GM21619 (cell line): ENCODE data around the gene GRIK5.

Source experiments
- ATAC-seq: cut with Tn5 transposase; IDR thresholded peaks from one replicate; pipeline ENCODE4 v1.9.1; 2021; ENCODE audit not compliant: unreplicated experiment

Gene GRIK5

DNA sequence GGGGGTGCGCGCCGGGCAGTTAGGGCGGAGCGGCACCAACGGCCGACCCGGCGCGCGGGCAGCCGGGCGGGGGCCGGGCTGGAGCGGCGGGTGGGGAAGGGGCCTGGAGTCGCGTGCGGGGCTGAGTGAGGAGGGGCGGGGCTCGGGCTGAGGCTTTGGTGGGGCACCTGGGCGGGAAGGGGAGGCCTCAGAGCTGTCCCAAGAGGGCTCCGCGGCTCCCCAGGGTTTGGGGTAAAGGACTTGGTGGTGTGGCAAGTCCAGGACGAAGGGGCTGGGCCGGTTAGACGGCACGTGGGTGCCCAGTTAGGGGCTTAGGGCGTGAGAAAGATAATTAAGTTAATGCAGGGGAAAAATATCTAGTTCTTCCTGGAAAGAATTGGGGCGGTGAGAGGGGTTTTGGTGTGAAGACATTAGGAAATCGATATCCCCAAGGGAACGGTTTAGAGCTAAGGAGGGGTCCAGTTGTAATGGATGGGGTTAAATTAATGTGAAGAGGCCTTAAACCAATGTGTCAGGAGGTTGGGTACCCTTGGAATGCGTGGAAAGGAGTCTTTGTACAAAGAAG is 6.5 kb upstream of the GRIK5 start:
- ATAC-seq: no peak

- peak; percentile 90 for ATAC-seq
Measured at GRCh38 chr19:42075616-42076379, 5.8 kb upstream of the GRIK5 start, which contains the start of gene ZNF574. Gene ZNF574 (plus strand): TSS chr19:42076166. CDS start chr19:42078607, 2,441 bp downstream.

GRCh38 chr19:42075364-42075615 is 5.3 kb upstream of the GRIK5 start:
- no peak for ATAC-seq

DNA sequence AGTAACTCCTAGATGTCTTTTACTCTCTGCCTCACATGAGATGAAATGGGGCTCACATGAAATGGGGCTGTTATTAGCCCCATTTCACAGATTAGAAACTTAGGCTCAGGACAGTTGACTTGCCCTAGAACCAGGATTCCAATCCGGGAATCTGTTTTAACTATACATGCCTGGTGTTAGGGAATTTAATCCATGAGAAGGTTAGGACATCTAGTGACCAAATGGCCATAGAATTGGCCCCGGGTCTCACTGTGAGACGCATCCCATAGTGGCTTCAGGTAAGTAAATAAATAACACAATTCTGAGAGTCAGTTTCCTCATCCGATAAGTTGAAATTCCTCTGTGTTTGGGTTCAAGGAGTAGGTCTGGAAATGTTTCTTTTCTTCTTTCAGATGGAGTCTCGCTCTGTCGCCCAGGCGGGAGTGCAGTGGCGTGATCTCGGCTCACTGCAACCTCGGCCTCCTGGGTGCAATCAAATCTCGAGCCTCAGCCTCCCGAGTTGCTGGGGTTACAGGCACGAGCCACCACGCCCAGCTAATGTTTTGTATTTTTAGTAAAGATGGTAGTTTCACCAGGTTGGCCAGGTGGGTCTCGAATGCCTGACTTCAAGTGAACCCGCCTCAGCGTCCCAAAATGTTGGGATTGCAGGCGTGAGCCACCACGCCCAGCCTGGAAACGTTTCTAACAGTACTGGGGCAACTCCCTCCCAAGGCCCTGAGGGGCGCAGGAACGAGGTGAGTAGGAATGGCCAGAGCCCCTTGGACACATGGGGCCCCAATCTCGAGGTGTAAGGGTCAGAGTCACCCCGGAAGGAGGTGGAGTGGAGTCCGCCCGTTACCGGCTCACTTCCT is 4.7 kb upstream of the GRIK5 start:
- ATAC-seq: no peak

DNA sequence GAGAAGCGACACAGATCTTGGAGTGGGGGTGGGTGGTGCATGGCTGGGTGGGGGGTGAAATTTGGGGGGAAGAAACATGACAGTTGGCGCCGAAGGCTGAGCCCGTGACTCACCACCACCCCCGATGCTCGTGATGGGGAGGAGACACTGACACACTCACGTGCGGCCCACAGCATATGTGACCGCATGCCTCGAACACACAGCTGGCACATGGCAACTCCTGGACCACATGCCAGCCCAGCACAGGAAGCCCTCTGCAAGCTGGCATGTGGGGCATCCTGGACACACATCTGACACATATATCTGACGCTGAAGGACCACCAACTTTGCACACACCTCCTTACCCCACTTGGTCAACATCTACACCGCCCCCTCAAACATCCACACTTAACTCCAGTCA is 1.2 kb upstream of the GRIK5 start:
- no peak for ATAC-seq

GRCh38 chr19:42068756-42069571 is 1.0 kb downstream of the GRIK5 start:
- ATAC-seq: no peak

GRCh38 chr19:42068361-42068755 is 1.6 kb downstream of the GRIK5 start:
- ATAC-seq: no peak

DNA sequence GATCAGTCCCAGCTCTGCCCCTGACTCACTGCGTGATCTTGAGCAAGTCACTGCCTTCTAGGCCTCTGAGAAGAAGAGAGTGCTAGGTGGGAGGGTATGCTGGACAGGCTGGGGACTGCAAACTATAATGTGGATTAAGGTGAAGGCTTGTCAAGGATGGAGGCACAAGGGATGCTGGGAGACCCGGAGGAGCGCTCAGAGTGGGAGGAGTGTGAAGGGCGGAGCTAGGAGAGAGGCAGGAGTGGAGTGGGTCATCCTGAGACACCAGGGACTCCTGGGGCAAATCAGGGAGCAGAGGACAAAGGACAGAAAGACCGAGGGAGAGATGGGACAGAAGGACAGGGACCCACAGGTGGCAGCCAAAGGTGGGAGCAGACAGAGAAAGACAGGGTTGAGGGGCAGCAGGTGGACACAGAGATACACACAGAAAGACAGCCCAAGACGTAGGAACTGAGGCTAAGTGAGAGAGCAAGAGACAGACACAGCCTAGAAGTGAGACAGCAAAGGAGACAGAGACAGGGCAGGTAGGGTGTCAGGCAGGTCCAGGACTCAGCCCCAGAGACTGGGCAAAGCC is 2.6 kb downstream of the GRIK5 start:
- ATAC-seq: no peak

- no peak for ATAC-seq
Measured at GRCh38 chr19:42066075-42066754, 3.8 kb downstream of the GRIK5 start.

GRCh38 chr19:42065511-42065910 is 4.5 kb downstream of the GRIK5 start:
- no peak for ATAC-seq

DNA sequence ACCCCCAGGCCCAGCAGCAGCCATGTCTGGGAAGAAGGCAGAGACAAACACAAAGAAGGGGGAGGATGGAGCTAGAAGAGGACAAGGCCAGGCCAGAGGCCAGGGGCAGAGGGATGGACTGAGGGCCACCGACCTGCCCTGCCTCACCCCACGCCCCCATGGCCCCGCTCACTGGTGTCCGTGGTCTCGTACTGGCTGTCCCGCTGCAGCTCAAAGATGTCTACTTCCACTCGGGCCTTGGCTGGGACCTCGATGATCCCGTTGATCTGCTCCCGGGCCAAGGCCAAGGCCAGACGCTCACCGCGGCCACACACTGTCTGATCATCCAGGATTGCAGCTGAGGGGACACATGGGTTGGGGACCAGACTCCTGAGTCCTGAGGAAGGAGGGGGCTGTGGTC is 5.0 kb downstream of the GRIK5 start:
- ATAC-seq: no peak

- no peak for ATAC-seq
Measured at GRCh38 chr19:42064432-42064831, 5.6 kb downstream of the GRIK5 start.

- ATAC-seq: no peak
Measured at GRCh38 chr19:42062381-42062780, 7.6 kb downstream of the GRIK5 start.

DNA sequence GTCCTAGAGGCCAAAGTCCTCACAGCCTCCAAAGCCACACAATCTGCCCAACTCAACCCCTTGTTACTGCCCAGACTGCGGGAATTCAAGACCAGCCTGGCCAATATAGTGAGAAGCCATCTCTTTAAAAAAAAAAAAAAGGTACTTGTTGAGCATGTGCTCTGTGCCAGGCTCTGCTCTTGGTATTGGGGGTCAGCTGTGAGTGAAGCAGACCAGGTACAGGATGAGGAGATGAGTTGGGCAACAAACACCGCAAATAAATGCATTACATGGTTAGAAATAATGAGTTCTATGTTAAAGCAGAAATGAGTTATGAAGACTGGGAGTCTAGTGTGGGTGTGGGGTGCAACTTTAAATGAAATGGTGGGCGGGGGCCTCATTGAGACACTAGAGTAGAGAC is 9.9 kb downstream of the GRIK5 start:
- ATAC-seq: no peak

- ATAC-seq: no peak
Measured at GRCh38 chr19:42059196-42059595, 10.8 kb downstream of the GRIK5 start.

DNA sequence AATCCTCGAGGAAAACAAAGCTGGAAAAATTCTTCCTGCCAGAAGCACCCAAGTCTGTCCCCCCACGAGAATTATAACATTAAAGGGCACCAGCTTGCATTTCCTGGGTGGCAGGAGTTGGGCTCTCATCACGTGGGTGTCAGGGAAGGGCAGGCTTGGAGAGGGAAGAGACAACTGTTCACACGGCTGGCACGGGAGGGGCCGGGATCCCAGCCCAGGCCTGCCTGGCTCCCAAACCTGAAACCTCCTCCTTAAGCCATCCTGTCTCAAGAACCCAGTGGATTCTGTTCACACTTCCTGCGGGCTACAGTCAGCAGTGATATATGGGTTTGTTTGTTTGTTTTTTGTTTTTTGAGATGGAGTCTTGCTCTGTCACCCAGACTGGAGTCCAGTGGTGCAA is 12.2 kb downstream of the GRIK5 start:
- no peak for ATAC-seq

GRCh38 chr19:42054205-42054604 is 15.8 kb downstream of the GRIK5 start:
- ATAC-seq: no peak

DNA sequence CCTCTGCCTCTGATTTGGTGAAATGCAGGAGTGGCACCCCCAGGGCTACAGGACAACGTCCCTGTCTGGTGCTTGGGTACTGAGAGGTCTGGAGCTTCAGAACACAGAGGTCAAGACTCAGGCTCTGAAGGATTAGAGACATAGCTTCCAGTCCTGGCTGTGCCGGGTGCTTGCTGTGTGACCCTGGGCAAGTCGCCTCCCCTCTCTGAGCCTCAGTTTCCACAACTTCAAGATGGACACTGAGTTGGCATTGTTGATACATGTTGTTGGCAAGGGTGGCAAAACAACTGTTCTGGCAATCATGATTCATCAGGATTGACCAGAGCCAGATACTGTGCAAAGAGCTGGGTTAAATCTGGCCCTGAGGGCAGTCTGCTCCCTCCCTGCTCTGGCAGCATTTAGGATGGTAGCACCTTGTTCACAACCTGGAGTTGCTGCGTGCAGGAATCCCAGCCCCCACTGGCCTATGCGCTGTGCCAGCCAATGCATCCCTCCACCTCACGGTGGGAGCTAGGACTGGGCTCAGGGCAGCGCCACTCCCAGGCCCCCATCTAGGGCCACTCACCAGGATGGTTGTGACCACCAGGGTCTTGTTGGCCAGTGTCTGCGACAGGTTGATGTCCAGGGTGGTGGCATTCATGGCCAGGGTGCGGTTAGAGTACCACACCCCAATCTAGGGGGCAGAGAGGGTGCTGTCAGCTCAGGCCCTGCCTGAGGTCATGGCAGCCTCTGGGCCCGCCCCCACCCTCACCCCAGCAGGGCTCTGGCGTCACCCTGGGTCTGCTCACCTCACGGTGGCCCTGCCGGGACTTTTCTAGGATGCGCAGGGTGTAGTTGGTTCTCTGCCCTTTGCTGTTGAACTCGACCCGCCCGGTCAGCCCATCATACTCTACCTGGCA is 16.7 kb downstream of the GRIK5 start:
- no peak for ATAC-seq

- no peak for ATAC-seq
Measured at GRCh38 chr19:42052241-42052863, 17.7 kb downstream of the GRIK5 start.
